Measurements from ENCODE around the gene RBMS3.
"Not testable (repeated sequence)": the region's sequence is repeated elsewhere in the genome, so short reads cannot be mapped to it uniquely, and the experiment has no call there.

Gene RBMS3

GRCh38 chr3:29627136-29628117 is 346.6 kb downstream of the RBMS3 start:
- DNase-seq (ENCODE audit: low read depth) = no peak

DNA sequence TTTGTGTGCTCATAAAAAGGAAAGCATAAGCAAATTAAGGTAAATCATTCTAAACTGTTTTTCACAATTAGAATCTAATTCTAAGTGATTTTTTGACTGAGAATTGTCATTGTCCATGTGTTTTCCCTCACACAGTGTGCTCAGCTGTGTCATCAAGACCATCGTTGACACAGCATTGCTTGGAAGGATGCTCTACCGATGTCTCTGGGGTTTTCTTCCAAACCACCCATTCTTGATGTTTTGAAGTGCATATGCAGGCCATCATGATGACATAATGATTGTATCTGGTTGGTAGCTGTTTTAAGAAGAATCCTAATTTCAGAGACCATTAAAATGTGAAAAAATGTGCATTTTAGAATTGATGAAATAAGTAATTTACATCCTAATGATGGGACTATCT is 347.9 kb downstream of the RBMS3 start:
- no peak for DNase-seq (ENCODE audit: low read depth)

- DNase-seq (ENCODE audit: low read depth) = no peak
Measured at GRCh38 chr3:29635888-29636287, 355.0 kb downstream of the RBMS3 start.

DNA sequence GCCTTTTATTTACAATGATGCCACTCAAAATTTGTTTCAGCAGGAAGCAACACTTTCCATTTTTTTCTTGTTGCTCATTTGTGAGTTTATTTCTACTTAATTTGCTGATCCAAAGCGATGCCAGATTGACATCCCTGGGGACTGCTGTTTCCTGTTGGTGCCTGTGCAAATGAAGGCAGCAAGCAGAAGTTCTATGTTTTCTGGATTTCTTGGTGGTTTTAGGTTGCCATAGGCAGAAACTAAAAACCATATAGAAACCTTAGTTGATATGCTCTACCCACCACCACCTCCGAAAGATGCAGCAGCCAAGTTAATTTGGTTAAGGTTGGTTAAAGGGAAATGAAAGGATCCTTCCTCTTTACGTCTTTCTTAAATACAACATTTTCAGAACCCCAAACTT is 356.2 kb downstream of the RBMS3 start:
- no peak for DNase-seq (ENCODE audit: low read depth)

- no peak for DNase-seq (ENCODE audit: low read depth)
Measured at GRCh38 chr3:29639578-29640290, 358.9 kb downstream of the RBMS3 start.

DNA sequence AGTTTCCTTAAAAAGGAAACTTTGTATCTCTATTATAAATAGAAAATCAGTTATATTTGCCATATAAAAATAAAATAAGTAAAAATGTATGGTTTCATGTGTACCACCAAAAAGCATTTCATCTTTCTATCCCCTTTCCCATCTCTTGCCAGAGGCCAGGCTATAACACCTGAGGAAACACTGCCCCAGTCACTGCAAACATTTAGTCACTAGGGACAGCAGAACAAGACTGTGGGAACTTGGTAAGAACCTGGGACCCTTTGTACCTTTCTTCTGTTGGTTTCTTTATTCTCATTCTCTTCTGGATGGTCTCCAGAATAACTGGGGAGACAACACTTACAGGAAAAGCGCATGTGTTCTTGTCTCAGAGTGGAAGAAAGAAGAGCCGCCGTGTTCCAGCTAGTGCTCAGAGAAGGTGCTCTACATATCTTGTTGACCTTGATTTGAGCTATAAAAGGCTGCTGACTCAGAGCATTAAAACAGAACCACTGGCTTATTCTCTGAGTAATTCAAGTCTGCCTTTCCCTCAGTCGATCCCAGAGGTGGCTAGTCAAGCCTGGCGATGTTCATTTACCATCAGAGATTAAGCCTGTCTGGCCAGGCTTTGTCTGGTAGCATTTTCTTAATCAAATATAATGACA is 361.6 kb downstream of the RBMS3 start:
- no peak for DNase-seq (ENCODE audit: low read depth)

- no peak for DNase-seq (ENCODE audit: low read depth)
Measured at GRCh38 chr3:29643034-29643425, 362.2 kb downstream of the RBMS3 start.

- no peak for DNase-seq (ENCODE audit: low read depth)
Measured at GRCh38 chr3:29644261-29644660, 363.4 kb downstream of the RBMS3 start.

- no peak for DNase-seq (ENCODE audit: low read depth)
Measured at GRCh38 chr3:29644956-29645636, 364.2 kb downstream of the RBMS3 start.

DNA sequence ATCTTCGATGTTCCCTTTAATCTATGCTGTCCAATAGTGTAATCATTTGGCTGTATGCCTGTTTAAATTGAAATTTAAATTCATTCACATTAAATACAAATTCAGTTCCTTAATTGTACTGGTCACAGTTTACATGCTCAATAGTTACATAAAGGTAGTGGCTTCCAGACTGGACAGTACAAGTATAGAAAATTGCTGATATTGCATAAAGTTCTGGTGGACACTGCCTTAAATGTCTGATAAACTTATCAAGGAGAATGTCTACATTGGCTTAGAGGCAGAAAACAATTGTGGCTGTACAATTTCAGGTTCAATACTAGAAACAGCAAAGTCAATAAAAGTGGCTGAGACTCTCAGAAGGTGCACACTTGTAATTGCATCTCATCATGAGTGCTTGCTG is 365.2 kb downstream of the RBMS3 start:
- no peak for DNase-seq (ENCODE audit: low read depth)

GRCh38 chr3:29649815-29650547 is 369.1 kb downstream of the RBMS3 start:
- no peak for DNase-seq (ENCODE audit: low read depth)

GRCh38 chr3:29653680-29654079 is 372.8 kb downstream of the RBMS3 start:
- DNase-seq (ENCODE audit: low read depth) = no peak

- DNase-seq (ENCODE audit: low read depth) = no peak
Measured at GRCh38 chr3:29655015-29655747, 374.3 kb downstream of the RBMS3 start.

DNA sequence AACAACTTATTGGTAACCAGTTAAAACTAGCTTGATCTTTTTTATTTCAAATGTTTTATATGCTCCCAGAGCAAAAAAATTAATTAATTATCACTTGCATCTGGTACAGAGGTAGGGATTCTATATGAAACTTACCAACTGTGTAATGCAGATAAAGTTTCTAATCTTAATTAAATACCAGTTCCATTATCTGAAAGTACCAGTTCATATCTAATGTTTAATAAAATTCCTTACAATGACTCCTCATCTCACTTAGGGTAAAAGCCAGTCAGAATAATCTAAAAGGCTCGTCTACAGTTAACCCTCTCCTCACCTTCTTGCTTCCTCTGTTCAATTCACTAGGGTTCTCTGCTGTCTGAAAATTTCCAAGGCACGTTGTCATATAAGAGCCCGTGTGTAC is 384.8 kb downstream of the RBMS3 start:
- DNase-seq (ENCODE audit: low read depth) = no peak

GRCh38 chr3:29668233-29668632 is 387.4 kb downstream of the RBMS3 start:
- DNase-seq (ENCODE audit: low read depth) = no peak

DNA sequence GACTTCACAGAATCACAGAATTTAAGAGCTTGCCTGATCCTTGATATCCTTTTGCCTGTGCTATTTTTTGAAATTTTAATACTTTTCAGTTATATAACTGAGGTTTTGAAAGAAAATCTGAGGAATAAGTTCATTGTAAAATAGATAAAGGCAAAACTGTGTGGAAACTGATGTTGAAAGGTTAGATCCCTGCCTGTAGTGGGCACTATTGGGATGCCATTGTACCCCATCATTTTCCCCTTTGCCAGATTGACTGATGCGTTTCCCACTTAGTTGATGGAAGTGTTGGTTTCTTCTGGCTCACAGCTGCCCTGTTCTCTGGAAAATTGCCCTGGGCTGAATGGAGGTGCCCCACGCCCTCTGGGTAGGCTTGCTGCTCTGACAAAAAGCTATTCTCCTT is 387.9 kb downstream of the RBMS3 start:
- DNase-seq (ENCODE audit: low read depth) = no peak

DNA sequence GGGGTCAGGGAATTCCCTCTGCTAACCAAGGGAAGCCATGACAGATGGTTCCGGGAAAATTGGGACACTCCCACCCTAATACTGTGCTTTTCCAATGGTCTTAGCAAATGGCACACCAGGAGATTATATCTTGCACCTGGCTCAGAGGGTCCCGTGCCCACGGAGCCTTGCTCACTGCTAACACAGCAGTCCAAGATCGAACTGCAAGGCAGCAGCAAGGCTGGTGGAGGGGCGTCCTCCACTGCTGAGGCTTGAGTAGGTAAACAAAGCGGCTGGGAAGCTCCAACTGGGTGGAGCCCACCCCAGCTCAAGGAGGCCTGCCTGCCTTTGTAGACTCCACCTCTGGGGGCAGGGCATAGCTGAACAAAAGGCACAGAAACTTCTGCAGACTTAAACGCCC is 389.6 kb downstream of the RBMS3 start:
- not testable (repeated sequence) for DNase-seq (ENCODE audit: low read depth)

DNA sequence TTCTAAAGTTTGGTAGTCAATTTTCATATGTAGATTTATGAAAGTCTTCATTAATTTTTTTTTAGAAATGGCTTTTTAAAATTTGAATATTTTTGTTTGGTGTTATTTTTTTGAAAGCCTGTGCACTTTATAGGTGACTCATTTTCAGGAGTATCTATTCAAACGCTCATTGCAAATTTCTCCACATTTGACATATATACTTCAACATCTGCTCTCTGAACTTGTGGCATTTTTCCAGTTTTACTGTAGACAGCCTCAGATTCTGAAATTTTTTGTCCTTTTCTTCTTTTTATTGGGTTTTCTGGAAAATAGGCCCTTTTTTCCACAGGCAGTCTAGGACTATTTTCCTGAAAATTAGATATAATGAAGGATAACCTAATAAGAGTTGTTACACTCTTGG is 396.6 kb downstream of the RBMS3 start:
- DNase-seq (ENCODE audit: low read depth) = no peak

DNA sequence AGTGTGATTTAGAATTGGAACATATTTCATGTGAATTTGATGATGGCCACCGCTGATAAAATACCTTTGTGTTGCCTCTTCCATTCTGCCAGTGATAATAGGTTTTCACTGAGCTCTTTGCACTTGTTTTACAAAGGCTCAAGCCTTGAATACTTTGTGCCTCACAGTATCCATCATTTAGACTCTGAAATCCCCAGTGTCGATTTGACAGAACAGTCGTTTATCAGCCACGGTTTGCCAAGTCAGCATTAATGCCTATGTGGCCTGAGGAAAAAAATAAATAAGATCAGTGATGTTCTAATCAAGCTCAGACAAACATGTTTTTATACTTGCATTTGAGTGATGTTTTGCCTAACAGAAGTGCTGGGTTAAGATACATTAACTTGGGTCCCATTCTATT is 399.1 kb downstream of the RBMS3 start:
- DNase-seq (ENCODE audit: low read depth) = no peak

Data from activated T-helper 9 cell treated with anti-CD3 and anti-CD28 coated beads, Interleukin-2, amount 50 U/mL, for 16 hours (primary cell).